ENCODE results near the gene CDC42EP1. TPM values are rescaled to one million over a fixed set of nuclear protein-coding genes. Genes with fewer than 3 reads are reported as not detected.
A peak's percentile ranks its signal among the peaks of the same experiment; 100 is the strongest.

The CDC42EP1 gene
- total RNA-seq, 2 donors from 2014 or later: 66.1 to 97.0 TPM

- Histone ChIP-seq H3K36me3 (peaks cover 3% of the 10 kb centered on the region), H3K9ac (ENCODE audit: low read depth in 2 of 2, low read length in 2 of 2) (peak overlapping the region; percentile 61 to 72), H3K4me3 (no peak overlapping the region), H3K27ac (peak overlapping the region; percentile 73), H3K9me3 (no peaks in the 10 kb centered on the region), H3K27me3 (no peaks in the 10 kb centered on the region), H3K4me1 (peaks cover 26% of the 10 kb centered on the region)
- TF ChIP-seq CTCF (IDR thresholded peaks at IDR 0.05): no peak
- intact Hi-C loops (cut with DNase I): no loop called here
- peak; percentile 93 for DNase-seq
Measured at GRCh38 chr22:37569009-37569920, 9.0 kb downstream of the CDC42EP1 start.

DNA sequence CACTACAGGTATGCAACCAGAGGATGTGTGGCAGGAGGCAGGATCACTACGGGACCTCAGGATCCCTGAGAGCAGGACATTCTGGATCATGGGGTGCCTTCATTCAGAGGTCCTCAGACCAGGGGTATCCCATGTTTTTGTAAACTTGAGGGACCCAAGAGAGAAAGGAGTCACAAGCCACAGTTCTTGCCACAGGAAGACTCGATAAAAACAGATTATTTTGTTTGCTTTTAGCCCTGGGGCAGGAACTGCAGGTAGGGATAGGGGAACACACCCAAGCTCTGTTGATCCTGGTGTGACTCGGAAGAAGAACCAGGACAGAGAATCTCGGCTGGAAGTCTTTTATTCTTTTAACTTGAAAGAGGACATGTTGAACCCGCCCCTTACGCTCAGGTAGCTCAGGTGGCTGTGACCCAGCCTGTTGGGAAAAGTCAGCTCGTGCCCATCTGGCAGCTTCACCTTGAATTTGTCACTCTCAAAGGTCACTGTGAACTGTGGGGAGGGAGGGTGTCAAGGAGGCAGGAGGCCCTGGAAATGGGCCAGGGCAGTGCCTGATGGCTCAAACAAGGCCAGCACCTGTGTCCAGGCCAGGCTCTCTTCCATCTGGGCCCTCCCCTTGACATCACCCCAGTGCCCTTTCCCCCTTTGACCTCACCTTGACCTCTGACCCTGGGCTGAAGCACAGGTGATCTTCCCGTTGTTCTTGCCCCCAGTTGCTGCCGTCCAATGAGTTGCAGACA lies 9.8 kb downstream of the CDC42EP1 start:
- H3K36me3 ChIP-seq: peaks cover 3% of the 10 kb centered on the region
- peak overlapping the region; percentile 26 to 72 for H3K9ac ChIP-seq (ENCODE audit: low read depth in 2 of 2, low read length in 2 of 2)
- no peaks in the 10 kb centered on the region for H3K9me3 ChIP-seq
- H3K4me1 ChIP-seq: peaks cover 23% of the 10 kb centered on the region
- TF ChIP-seq CTCF (IDR thresholded peaks at IDR 0.05): no peak
- peak; percentile 76 for DNase-seq
- peak overlapping the region; percentile 73 for H3K27ac ChIP-seq
- intact Hi-C loops (cut with DNase I): no loop called here
- no peaks in the 10 kb centered on the region for H3K27me3 ChIP-seq
- no peak overlapping the region for H3K4me3 ChIP-seq

DNA sequence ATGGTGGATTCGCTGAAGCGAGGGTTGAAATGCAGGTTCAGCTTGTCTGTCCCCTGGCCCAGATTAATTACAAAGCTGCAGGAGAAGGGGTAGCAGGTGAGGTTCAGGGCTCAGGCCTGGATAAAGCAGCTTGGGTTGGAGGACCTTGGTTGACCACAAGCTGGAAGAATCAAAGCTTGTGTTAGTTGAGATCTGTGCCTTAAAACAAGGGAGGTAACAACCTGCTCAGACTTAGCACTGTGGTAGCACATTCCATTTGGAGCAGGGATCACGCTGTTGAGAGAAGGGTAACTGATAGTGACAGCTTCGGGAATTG lies 10.3 kb downstream of the CDC42EP1 start:
- Histone ChIP-seq H3K4me1 (peaks cover 23% of the 10 kb centered on the region), H3K4me3 (no peak overlapping the region), H3K9ac (ENCODE audit: low read depth in 2 of 2, low read length in 2 of 2) (peak overlapping the region in 1 of 2 donors; percentile 72), H3K27me3 (no peaks in the 10 kb centered on the region), H3K9me3 (no peaks in the 10 kb centered on the region), H3K36me3 (peaks cover 3% of the 10 kb centered on the region), H3K27ac (peak overlapping the region; percentile 73)
- no peak for TF ChIP-seq CTCF (IDR thresholded peaks at IDR 0.05)
- intact Hi-C loops (cut with DNase I): no loop called here
- DNase-seq: no peak

GRCh38 chr22:37571258-37571991 lies 11.1 kb downstream of the CDC42EP1 start:
- Histone ChIP-seq H3K4me3 (no peak overlapping the region), H3K9me3 (no peaks in the 10 kb centered on the region), H3K27ac (peak overlapping the region; percentile 73), H3K9ac (ENCODE audit: low read depth in 2 of 2, low read length in 2 of 2) (peak overlapping the region in 1 of 2 donors; percentile 72), H3K36me3 (no peaks in the 10 kb centered on the region), H3K27me3 (no peaks in the 10 kb centered on the region), H3K4me1 (peaks cover 18% of the 10 kb centered on the region)
- DNase-seq: no peak
- intact Hi-C loops (cut with DNase I): no loop called here
- TF ChIP-seq CTCF (IDR thresholded peaks at IDR 0.05): no peak

DNA sequence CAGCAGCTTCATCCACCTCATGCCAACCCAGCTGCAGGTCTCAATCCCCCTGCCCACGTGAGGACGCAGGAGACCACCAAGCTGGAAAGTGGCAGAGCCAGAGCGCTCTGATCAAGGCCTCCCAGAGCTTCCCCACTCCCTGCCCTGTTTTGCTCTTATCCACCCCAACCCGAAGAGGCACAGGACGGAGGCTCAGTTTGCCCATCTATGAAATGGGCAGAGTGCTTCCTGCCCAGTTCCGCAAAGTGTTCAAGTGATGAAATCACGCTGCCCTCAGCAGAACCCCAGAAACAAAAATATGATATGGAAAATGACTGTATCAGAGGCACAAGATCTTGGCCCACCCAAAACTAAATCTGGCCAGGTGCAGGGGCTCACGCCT lies 11.7 kb downstream of the CDC42EP1 start:
- Histone ChIP-seq H3K36me3 (no peaks in the 10 kb centered on the region), H3K27me3 (no peaks in the 10 kb centered on the region), H3K9me3 (no peaks in the 10 kb centered on the region), H3K9ac (ENCODE audit: low read depth in 2 of 2, low read length in 2 of 2) (peak overlapping the region in 1 of 2 donors; percentile 46), H3K4me1 (peaks cover 13% of the 10 kb centered on the region), H3K27ac (no peak overlapping the region), H3K4me3 (no peak overlapping the region)
- no peak for DNase-seq
- no peak for TF ChIP-seq CTCF (IDR thresholded peaks at IDR 0.05)
- intact Hi-C loops (cut with DNase I): no loop called here
